Uterus (tissue), 4 donors: ENCODE data around the gene ADCY2. TPM values are rescaled to one million over a fixed set of nuclear protein-coding genes. Genes with fewer than 3 reads are reported as not detected.

ENCODE experiments used
- DNase-seq, 2 donors: peaks; one replicate each; pipeline ENCODE4 v3.0.0-alpha.2; 2019 to 2020
- H3K27ac ChIP-seq, 2 donors: fragments of 200-600 bp; sonication (generic); 1 replicate in 1 of 2; 2 replicates in 1 of 2; pipeline ENCODE4 v1.5.1; 2016 to 2018
- H3K27me3 ChIP-seq, 2 donors: fragments of 200-600 bp; sonication (generic); one replicate each; pipeline ENCODE4 v1.5.1; 2018 to 2019; ENCODE audit warnings: control low read depth in 1 of 2
- H3K36me3 ChIP-seq, 2 donors: fragments of 200-600 bp; sonication (generic); one replicate each; pipeline ENCODE4 v1.5.1; 2019; ENCODE audit warnings: control low read depth in 1 of 2
- H3K4me1 ChIP-seq, 2 donors: fragments of 200-600 bp; sonication (generic); one replicate each; pipeline ENCODE4 v1.5.1; 2018 to 2019; ENCODE audit warnings: control low read depth in 1 of 2
- H3K4me3 ChIP-seq, 2 donors: fragments of 200-600 bp; sonication (generic); 1 replicate in 1 of 2; 2 replicates in 1 of 2; pipeline ENCODE4 v1.5.1; 2018 to 2019; ENCODE audit warnings: mild to moderate bottlenecking in 1 of 2
- H3K9me3 ChIP-seq, 2 donors: fragments of 200-600 bp; sonication (generic); one replicate each; pipeline ENCODE4 v1.5.1; 2019; ENCODE audit warnings: control low read depth in 1 of 2
- CTCF ChIP-seq, 4 experiments: fragments of 200-600 bp in 2 of 4; fragments of 450-650 bp in 2 of 4; sonication (generic) in 2 of 4; IDR thresholded peaks; one replicate each; pipeline ENCODE4 v1.5.1; 2016 to 2019; ENCODE audit warnings: antibody characterized with exemption in 4 of 4, mild to moderate bottlenecking in 2 of 4, moderate library complexity in 1 of 4
- POLR2A ChIP-seq, 2 donors: fragments of 450-650 bp; IDR thresholded peaks; one replicate each; pipeline ENCODE4 v1.6.1; 2016; ENCODE audit warnings: antibody characterized with exemption in 2 of 2, mild to moderate bottlenecking in 1 of 2, moderate library complexity in 1 of 2
- intact Hi-C: fragments of 100-400 bp; cut with DNase I; formaldehyde crosslinking; loops from one replicate; pipeline ENCODE4 v1.15.1; 2023; ENCODE audit warnings: low total_unique reads
- total RNA-seq, 4 donors: library from RNA; depleted of rRNA in 3 of 4; stranded (reverse); fragments of >200 nt in 3 of 4; gene quantifications; one replicate each; pipeline versions ENCODE4 v1.1.0 to v1.2.4, GENCODE V29; 2014 to 2023
- donor health status: DM: yes; HTN: yes; CAD: no.

ADCY2 gene
- 10 to 100 TPM in 1 of 4 donors, 1 to 10 TPM in 3; 3.8 to 25.3 (median 4.5) TPM for total RNA-seq

- intact Hi-C loops = no loop called here
- peak in 1 of 2 donors; percentile 27 for DNase-seq
- Histone ChIP-seq H3K4me1 (peaks cover 0 to 5% of the 10 kb centered on the region in 2 donors), H3K27ac (peak within 1 kb of the TSS; percentile 82 to 87), H3K36me3 (no peaks in the 10 kb centered on the region), H3K4me3 (peak within 1 kb of the TSS; percentile 54 to 81), H3K27me3 (no peaks in the 10 kb centered on the region), H3K9me3 (no peaks in the 10 kb centered on the region)
- TF ChIP-seq CTCF (IDR thresholded peaks at IDR 0.05) (no peak), POLR2A (IDR thresholded peaks at IDR 0.05) (peak in 1 of 2 donors; percentile 12)
Measured at GRCh38 chr5:7395947-7396712, at the start of gene ADCY2. ADCY2 (plus strand) TSS chr5:7396138; CDS start chr5:7396297, 159 bp downstream.

GRCh38 chr5:7347377-7347776 is 48.6 kb upstream of the ADCY2 start:
- no peak for DNase-seq
- Histone ChIP-seq H3K27me3 (no peaks in the 10 kb centered on the region), H3K9me3 (no peaks in the 10 kb centered on the region), H3K4me1 (no peaks in the 10 kb centered on the region), H3K27ac (no peak overlapping the region), H3K4me3 (no peak overlapping the region), H3K36me3 (no peaks in the 10 kb centered on the region)
- no peak for TF ChIP-seq POLR2A (IDR thresholded peaks at IDR 0.05)
- no peak for TF ChIP-seq CTCF (IDR thresholded peaks at IDR 0.05)
- intact Hi-C loops = no loop called here

GRCh38 chr5:7348168-7348854 is 47.6 kb upstream of the ADCY2 start:
- no peaks in the 10 kb centered on the region for H3K36me3 ChIP-seq
- intact Hi-C loops = no loop called here

GRCh38 chr5:7361593-7361992 is 34.3 kb upstream of the ADCY2 start:
- TF ChIP-seq POLR2A (IDR thresholded peaks at IDR 0.05) = no peak
- no peak for TF ChIP-seq CTCF (IDR thresholded peaks at IDR 0.05)
- Histone ChIP-seq H3K27ac (no peak overlapping the region), H3K9me3 (no peaks in the 10 kb centered on the region), H3K36me3 (no peaks in the 10 kb centered on the region), H3K4me1 (no peaks in the 10 kb centered on the region), H3K27me3 (no peaks in the 10 kb centered on the region), H3K4me3 (no peak overlapping the region)
- DNase-seq = no peak
- intact Hi-C loops = no loop called here

More at GRCh38 chr5:7348168-7348854, 47.6 kb upstream of the ADCY2 start:
- H3K27ac ChIP-seq = no peak overlapping the region
- TF ChIP-seq CTCF (IDR thresholded peaks at IDR 0.05) (no peak), POLR2A (IDR thresholded peaks at IDR 0.05) (no peak)
- DNase-seq = no peak
- no peak overlapping the region for H3K4me3 ChIP-seq
- no peaks in the 10 kb centered on the region for H3K27me3 ChIP-seq
- H3K4me1 ChIP-seq = no peaks in the 10 kb centered on the region
- no peaks in the 10 kb centered on the region for H3K9me3 ChIP-seq

GRCh38 chr5:7363067-7363677 is 32.8 kb upstream of the ADCY2 start:
- intact Hi-C loops = no loop called here
- Histone ChIP-seq H3K4me3 (no peak overlapping the region), H3K36me3 (no peaks in the 10 kb centered on the region), H3K27ac (no peak overlapping the region), H3K9me3 (no peaks in the 10 kb centered on the region), H3K27me3 (no peaks in the 10 kb centered on the region), H3K4me1 (no peaks in the 10 kb centered on the region)
- TF ChIP-seq POLR2A (IDR thresholded peaks at IDR 0.05) = no peak
- no peak for TF ChIP-seq CTCF (IDR thresholded peaks at IDR 0.05)
- no peak for DNase-seq
